HL-60/S4 (cell line): ENCODE measurements around the gene ITPK1.

Experiments used
- in situ Hi-C: fragments of 300-500 bp; cut with MboI; formaldehyde crosslinking; loops from 2 replicates; pipeline ENCODE4 v1.14.3; 2022; ENCODE audit warnings: low sequenced_read_pairs

The ITPK1 gene

DNA sequence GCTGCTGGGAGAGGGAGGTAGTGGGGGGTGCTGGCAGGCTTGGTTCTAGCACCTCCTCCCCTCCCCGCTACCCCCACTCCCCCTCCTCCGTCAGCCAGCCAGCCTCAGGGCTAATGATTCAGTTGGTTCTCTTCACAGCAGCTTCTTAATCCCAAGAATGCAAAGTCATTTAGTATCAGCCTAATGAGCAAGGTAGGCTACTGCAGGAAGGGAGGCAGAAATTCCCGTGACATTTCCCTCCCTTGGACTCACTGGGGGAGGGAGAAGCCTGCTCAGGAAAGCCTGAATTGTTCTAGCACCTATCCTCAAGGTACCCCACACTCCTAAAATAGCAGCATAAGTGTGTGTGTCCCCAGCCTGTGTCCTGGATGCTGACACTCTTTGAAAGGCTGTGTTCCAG lies 29.8 kb downstream of the ITPK1 start:
- in situ Hi-C loops = no loop called here

DNA sequence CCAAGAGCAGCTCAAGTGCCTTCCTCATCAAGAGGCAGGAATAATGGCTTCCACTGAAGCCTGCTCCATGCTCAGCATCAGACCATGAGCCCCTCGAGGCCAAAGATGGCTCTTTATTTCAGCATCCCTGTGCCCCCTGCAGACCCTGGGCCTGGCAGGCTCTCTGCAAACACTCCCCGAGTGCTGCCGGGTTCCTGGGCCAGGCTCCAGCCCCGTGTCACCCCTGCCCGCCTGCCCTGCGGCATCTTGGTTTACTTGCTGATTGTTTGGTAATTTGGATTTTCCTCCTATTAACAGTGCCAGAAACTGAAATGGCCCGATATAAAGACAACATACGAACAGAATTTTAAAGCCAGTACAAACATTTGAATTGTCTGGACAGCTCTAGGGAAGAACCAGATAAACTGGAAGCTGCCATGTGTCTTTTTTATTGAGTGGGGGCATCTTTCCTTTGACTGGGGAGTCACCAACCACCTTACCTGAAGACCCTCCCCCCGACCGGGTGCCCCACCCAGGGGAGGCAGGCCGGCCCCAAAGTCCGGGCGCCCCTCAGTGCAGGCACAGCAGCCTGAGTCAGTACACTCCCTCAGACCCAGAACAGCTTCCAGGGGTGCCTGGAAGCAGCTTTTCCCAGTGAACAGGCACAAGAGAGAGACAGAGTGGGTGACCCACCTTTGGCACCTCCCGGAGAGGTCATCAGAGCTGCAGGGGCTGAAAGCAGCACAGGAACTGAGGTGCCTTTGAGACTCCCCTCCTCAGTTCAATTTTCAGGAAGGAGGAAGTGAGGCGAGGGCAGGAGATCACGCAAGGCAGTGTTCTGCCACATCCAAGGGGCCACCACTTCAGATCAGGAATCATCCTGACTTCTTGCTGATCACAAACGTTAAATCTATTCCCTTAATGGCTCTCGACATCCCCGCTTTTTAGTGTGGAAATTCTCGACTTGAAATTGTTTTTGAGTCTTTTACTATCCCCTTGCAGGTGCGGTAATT lies 30.6 kb downstream of the ITPK1 start:
- in situ Hi-C loops = no loop called here

DNA sequence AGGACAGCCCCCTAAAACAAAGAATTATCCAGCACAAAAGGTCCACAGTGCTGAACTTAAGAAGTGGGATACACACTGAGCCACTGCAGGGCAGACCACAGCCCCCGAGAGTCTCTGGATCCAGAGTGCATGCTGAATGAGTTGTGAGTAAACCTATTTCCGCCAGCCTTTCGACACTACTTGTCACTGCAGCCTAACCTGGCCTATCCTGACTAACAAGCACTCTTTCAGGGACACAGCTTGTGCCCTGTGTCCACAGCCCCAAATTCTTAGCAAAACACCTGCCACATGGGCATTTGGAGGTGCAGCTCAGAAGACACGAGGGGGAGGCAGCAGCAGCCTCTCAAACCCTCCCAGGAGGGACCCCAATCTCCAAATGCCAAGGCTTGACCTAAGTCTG lies 31.3 kb downstream of the ITPK1 start:
- in situ Hi-C loops = no loop called here

DNA sequence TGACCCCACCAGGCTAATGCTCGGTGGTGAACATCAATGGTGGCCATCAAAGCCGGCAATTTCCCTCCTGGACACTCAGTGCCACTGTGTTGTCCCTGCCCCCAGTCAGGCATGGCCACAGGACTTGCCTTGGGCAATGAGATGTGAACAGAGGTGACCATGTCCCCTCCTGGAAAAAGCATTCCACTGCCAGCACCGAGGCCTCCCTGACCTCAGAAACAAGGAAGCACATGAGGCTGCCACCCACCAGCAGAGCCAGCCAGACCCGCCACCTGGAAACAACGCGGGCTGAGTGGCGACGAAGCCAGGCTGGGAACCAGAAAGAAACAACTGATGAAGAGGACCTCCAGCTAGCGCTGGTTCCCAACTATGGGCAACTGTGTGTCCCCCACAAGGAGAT lies 31.8 kb downstream of the ITPK1 start:
- in situ Hi-C loops = no loop called here

DNA sequence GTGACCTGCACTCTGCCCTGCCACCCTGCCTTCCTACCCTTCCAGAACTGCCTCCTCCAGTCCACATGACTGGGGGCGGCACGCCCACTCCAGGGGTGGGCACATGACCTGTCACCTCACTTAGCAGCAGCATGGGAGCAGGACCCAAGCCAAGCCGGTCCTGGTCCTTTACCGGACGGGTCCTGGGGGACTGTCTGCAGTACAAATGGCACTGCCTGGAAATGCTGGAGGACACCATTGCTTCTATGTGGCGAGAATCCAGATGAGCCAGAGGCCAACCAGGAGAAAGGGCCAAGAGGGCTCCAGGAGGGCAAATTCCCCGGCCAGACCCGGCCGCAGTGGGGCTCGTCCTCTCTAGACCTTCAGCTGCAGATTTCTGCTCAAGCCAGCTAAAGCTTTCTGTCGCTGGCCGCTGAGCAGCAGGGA lies 33.1 kb downstream of the ITPK1 start:
- in situ Hi-C loops = no loop called here

DNA sequence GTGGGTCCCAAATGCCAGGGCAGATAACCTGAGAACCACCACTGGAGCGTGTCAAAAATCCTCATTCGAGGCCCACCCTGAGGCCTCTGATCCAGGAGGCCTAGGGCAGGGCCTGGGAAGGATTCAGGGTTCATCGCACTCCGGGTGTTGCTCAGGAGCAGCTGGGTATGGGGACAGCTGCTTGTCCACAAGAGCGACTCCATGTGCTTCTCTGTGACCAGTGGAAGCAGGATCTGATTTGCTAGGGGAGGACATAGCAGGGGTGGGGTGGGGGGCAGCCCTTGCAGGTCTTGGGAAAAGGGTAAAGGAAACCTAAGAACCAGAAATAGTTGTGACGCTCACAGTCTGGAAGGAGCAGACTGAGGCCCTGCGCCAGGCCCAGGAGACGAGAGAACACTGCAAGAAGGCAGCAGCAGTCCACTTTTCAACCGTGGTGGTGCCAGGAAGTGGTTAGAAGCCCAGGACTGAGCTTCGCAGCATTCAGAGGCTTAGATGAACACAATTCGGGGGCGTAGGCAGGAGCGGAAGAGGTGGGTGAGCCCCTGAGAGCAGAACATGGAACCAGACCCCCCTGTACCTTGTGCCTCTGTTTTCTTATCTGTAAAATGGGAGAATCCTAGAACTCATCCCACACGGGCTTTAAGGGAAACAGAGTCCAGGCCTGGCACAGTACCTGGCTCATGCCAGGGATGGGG lies 33.7 kb downstream of the ITPK1 start:
- in situ Hi-C loops = no loop called here

DNA sequence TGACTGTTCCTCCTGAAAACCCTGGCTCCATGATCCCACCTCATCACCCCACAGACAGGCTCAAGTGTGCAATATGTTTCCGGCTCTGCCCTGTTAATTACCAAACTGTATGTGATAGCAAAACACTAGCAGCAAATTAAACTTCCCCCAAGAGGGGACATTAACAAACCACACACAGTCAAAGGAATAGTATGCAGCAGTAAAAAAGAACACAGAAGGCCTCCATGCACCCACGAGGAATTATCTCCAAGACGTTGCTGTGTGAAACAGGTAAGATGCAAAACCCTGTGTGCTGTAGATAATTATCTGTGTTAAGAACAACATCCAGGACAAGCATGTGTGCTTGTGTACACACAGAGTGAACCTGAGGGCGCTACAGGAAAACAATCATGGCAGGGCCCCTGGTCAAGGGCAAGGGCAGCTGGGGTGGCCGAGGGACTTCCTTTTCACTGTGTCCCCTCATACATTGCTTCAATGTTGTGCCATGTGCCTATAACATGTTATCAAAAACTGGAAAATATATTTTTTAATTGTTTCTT lies 35.8 kb downstream of the ITPK1 start:
- in situ Hi-C loops = no loop called here

DNA sequence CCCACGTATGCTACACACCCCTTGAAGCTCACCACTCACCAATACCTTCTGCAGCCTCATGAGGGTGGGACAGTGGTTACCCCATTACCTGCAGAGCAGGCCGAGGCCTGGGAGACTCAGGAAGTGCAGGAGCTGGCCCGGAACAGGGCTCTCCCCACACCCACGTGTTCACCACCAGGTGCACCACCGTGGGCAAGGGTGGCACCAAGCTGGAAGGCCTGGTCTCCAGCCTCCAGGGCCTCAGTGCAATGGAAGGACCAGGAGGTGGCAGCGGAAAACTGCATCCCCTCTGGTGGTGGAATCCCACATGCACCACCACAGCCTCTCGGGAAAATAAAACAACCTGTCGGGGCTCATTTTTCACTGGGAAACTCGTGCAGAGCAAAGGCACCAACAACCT lies 36.4 kb downstream of the ITPK1 start:
- in situ Hi-C loops = no loop called here

DNA sequence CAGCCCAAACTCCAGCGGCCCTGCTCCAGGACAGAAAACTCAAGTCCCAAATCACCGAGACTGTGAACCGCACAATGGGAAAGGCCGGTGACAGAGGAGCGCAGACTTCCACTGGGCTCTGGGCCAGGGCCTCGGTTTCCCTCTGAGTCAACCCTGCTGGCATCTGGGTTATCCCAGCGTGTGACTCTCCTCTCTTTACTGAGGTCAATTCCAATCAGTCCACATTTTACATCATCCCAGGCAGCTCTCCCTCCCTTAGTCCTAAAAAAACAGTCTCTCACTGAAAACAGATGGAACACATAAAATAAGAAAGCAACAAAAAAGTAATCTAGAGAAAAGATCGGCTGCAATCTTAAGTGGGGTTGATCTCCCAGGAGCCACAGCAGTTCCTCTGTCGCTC lies 36.9 kb downstream of the ITPK1 start:
- in situ Hi-C loops = no loop called here

DNA sequence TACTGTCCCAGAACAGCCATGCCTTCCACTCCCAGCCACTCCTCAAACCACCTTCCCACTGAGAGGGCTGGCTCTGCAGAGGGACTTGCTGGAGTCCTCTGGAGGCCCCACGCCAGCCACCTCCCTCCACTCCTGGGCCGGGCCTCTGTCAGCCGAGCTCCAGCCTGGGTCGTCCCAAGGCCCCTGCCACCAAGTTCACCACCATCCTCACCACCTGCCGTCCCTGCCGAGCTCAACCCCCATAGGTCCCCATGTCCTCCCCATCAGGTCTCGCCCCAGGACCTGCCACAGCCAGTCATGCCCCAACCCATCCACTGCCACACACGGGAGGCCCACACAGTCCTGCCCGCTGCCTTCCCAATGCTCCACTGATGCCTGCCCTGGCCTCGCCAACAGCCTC lies 39.0 kb downstream of the ITPK1 start:
- in situ Hi-C loops = no loop called here

DNA sequence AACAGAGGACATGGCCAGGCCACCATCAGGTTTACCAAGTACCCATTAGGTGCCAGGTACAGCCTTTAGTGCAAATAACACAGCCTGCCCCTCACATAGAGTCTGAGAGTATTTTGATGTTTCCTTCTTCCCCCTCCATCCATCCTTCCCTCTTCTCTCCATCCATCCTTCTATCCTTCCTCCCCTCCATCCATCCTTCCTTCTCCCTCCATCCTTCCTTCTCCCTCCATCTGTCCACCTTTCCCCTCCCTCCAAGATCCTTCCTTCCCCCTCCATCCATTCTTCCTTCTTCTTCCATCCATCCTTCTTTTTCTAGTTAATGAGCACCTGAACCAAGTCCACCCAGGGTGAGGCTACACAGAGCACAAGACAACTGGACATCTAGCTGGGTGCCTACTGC lies 39.8 kb downstream of the ITPK1 start:
- in situ Hi-C loops = no loop called here

DNA sequence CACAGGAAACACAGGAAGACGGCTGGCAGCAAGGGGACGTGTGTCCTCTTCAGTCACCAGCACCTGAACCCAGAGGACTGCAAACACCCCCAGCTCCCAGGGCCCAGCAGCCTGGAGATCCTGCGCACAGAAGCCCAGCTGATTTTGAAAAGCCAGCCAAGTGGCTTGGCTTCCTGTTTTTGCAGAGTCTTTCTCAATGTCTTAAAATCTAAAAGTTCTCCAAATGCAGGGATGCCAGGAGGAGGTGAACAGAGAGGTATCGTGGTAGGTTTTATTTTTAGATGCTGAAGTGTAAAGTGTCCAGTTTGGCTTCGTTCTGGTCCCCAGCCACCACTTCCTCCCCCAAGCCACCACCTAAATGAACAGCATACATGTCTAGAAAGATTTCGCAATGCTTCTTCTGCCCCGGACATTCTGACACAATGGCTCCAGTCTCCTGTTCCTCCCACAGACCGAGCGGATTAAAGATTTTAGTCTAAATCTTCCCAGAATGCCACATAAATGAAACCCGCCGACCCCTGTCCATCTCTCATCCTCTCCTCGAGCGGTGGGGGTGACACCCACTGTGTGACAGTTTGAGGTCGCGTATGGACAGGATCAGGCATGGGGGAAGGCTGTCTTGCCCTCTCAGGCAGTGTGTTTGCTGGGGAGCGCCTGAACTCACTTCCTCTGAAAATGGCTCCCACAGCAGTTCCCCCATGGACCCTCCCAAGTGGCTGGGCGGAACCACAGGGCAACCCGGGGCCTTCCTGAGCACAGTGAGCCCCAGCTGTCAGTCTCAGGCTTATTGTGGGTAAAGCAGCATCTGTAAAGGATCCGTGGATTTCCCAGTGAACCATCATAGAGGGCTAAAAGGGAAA lies 41.6 kb downstream of the ITPK1 start:
- in situ Hi-C loops = no loop called here

DNA sequence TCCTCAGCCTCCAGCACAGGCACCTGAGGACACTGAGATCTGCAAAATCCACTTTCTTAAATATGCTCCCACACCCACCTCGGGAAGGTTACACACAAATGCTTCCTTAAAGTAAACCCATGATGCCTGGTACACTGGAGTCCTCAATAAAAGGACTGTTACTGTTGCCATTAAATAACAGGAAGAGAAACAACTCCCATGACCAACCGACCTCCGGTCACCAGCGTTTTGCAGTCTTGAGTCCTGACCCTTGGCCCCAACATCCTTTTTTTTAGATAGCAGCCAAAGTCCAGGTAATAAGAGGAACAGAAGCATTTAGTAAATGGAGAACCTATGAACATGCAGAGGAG lies 42.4 kb downstream of the ITPK1 start:
- in situ Hi-C loops = no loop called here

DNA sequence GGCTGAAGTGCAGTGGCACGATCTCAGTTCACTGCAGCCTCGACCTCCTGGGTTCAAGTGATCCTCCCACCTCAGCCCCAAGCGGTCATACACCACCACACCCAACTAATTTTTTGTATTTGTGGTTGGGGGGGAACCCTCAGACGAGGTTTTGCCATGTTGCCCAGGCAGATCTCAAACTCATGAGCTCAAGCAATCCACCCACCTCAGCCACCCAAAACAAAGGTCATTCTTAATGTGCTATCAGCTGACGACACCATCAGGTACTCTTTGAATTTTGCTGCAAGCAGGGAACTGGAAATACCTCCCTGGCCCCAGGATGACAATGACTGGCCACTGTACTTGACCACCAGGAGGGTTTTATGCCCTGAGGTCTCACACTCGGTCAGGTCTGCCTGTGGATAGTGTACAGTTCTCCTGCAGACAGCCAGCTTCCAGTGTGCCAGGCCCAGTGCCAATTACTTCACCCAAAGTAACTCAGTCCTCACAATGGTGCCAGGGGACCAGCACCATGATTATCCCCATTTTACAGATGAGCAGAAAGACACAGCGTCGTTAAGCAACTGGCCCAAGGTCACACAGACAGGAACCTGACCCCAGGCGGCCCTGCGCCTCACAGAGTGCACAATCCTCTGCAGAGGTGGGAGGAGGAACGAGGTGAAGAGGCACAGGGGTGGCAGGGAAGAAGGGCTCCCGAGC lies 42.9 kb downstream of the ITPK1 start:
- in situ Hi-C loops = no loop called here

DNA sequence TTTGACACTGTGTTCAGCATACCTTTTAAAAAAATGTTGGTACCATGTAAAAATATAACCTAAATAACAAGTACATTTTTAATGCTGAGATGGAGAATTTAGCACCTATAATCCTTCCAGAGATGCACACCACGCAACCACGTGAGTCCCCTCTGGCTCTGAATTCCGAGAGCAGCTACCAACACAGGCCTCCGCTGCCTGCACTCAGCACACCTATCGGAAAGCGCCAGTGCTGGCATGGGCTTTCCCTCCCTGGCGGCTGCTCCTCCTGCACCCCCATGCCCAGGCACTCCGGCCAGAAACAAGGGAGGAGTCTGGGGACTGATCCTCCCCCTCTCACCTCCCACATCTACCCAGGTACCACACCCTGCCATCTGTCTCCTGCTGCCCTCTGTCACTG lies 47.0 kb downstream of the ITPK1 start:
- in situ Hi-C loops = no loop called here

DNA sequence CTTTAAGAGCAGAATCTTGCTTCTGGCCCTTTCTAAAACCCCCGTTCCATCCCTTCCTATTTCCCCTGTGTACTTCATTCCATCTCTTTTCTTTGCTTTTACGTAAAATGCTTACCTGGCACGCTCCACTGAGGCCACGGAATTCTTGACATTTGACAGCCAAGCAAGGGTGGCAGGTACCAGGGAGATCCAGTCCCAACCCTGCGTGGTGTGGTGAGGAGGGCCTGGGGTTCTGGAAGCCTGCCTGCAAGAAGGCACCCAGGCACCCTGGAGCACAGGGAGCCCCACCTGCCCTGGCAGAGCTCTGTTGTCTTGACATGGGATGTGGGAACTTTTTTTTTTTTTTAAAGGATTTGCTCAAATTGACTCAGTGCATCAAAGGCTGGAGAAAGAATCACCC lies 48.6 kb downstream of the ITPK1 start:
- in situ Hi-C loops = no loop called here

DNA sequence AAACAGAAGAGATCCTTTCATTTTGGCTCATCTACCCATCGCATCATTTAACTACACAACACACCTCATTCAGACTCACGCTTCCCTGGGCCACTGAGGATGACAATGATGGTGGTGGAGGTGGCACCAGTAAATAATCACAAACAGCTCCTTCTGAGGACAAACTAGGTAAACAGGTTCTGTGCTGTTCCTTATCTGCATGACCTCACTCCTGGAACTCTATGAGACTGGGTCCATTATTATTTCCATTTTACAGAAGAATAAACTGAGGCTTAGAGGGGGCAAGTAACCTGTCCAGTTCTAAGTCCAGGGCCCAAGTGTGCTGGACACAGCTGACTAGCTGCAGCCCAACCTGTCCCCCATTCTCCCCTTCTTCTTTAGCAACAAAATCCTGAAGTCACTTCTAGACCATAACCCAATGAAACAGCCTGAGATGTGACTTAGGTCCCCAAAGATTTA lies 50.4 kb downstream of the ITPK1 start:
- in situ Hi-C loops = no loop called here

DNA sequence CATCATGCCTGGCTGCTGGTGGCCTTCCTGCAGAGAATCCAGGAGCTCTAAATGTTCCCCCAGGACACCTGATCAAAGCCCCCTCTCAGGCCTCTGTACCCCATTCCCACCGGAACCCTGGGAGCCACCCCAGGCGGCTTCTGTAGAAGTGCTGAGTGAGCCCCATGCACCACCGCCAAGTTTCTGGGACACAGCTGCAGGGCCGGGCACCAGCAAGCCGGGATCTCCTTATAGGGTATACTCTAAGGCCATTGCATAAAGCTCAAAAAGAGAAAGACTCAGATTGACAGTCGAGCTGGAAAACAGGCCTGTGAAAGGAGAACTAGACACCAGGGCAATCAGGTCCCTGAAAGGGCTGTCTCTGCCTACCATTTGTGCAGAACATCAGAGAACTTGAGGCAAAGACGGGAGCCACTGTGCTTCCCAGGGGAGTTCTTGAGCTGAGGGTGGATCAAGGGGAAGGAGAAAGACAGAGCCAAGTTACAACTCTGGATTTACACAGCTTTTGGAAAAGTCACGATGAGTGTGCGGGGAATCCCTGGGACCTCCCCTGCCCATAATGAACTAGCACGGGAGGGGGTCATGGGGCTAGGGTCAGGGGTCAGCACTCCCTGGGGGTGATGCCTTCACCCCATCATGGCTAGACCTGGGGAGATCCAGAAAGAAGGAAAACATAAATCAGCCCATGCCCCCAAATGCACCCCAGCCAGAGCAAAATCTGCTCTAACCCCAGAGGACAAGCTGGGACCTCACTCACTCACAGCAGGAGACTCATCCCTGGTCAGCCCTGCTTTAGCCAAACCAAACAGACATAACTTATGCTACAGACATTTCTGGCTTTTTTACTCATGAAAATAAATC lies 51.1 kb downstream of the ITPK1 start:
- in situ Hi-C loops = no loop called here

DNA sequence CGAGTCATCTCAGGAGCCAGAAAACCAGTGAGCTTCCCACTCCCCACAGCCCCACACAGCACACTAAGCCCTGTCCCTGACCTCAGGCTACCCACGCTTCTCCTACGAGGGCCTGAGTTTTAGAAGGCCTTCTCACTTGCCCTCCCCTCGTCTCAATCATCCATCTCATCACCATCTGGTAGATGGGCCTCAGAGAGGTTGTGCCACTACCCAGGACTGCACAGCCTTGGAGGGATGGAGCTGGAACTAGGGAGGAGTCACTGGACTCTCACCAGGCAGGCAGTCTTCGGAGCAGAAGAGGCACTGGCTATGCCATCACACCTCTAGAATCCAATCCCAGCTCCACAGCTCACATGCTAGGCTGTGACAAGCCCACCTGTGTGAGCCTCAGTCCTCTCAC lies 52.3 kb downstream of the ITPK1 start:
- in situ Hi-C loops = no loop called here
